ENCODE results near the gene SLC38A11.
"Not testable (repeated sequence)": the region's sequence is repeated elsewhere in the genome, so short reads cannot be mapped to it uniquely, and the experiment has no call there.

SLC38A11 gene

GRCh38 chr2:164875334-164876205, 79.8 kb downstream of the SLC38A11 start:
- no peak for DNase-seq

- no peak for DNase-seq
Measured at GRCh38 chr2:164873210-164873908, 82.0 kb downstream of the SLC38A11 start.

DNA sequence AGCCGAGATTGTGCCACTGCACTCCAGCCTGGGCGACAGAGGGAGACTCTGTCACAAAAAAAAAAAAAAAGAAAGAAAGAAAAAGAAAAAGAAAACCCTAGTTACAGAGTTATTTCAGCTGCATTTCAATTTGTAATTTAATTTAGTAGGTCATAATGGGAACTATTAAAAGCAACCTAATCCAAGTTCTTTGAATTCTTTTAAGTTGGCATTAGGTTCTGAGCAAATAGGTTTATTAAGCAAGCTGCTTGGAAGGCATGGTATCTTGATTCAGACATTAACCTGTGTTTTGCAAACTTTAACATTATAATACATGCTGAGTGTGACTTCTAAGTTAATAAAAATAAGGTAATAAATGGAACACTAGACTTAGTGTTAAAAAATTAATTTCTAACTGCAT, 83.9 kb downstream of the SLC38A11 start:
- no peak for DNase-seq

DNA sequence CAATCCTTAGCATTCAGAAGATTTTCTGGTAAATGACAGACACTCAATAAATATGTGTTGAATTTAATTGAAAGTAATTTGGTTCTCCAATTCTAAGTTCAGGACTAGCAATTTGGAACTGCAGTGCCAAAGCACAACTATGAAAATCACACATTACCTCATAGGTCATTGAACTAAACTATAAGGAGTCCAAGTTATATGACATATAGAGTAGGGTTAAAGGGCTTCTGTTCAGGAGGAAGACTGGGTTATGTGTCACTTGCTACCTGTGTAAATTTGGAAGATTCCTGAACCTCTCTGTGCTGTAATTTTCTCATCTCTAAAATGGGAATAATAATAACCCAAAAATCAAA, 85.9 kb downstream of the SLC38A11 start:
- DNase-seq = no peak

GRCh38 chr2:164868563-164869419, 86.5 kb downstream of the SLC38A11 start:
- DNase-seq = no peak

DNA sequence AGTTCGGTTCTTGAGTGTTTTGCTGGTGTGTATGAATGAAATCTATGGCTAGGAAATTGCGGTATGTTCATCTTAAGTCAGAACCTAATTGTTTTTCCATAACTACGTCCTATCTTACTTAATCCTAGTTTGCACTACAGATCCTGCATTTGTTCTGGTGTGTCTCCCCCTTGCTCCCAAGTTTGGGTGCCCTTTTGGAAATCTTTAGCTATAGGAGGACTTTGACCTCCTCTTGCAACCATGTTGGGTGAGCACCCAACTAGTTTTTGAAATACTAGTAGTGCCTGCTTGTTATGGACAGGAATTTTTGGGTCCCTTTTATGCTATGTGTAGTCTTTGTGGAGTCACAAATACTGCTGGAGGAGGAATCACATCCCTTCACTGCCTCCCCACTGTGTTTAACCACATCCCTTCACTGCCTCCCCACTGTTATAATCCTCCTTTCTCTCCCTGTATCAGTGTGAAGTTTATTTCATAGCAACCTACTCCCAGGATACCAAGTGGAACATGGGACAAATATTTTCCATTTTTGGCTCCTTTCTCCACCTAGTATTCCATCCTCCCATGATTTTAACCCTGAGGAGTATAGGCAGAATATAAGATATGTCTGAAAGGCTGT, 87.4 kb downstream of the SLC38A11 start:
- DNase-seq = no peak

- DNase-seq = not testable (repeated sequence)
Measured at GRCh38 chr2:164866381-164866780, 88.9 kb downstream of the SLC38A11 start.

- DNase-seq = no peak
Measured at GRCh38 chr2:164860694-164861042, 94.7 kb downstream of the SLC38A11 start.

- not testable (repeated sequence) for DNase-seq
Measured at GRCh38 chr2:164859906-164860693, 95.2 kb downstream of the SLC38A11 start.

DNA sequence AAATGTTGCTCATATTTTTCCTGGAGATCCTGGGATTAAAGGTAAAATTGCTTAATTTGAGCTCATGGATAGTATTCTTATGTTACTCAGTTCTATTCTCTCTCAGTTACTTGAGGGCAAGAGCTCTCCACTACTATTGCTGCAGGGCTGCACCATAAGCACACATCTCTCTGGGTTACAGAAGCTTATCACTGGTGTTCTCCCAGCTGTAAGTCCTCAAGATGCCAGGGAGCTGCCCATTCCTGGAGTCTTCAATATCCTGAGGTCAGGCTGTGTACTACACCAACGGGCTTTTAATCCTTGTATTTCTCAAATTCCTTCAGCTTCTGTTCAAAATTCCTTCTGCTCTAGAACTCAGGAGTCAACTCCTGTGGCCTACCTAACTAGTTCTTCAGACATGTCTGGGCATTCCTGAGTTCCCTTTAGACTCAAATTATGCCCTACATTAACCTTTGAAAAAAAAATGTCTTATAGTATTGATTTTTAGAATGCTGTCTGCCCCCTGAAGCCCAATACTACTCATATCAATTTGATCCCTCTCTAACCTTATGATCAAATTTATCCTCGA, 96.0 kb downstream of the SLC38A11 start:
- no peak for DNase-seq

DNA sequence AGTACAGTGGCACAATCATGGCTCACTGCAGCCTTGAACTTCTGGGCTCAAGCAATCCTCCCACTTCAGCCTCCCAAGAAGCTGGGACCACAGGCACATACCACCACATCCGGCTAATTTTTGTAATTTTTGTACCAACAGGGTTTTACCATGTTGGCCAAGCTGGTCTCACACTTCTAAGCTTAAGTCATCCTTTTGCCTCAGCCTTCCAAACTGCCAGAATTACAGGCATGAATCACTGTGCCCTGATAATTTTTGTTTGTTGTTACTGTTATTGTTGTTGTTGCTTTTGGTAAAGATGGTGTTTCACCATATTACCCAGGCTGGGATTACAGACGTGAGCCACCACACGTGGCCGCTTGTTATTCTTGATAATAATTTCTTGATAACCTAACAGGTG, 103.2 kb downstream of the SLC38A11 start:
- no peak for DNase-seq

- no peak for DNase-seq
Measured at GRCh38 chr2:164850235-164850634, 105.1 kb downstream of the SLC38A11 start.

DNA sequence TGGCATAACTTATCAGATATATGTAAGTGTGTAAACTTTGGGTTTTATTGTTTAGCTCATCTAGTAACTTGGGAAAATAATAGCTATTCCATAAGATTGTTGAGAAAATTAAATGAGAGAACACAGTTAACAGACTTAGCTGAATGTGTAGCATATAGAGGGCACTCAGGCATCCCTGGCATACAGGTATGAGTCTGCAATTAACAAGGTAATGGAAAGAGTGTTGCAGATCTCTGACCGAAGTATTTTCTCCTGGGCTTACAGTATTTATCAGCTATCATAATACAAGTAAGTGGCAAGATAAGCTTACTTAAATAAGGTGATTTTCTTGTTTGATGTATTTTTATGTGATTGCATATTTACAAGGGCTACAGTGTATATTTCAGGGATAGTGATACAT, 105.8 kb downstream of the SLC38A11 start:
- no peak for DNase-seq

- no peak for DNase-seq
Measured at GRCh38 chr2:164847981-164848741, 107.2 kb downstream of the SLC38A11 start.

DNA sequence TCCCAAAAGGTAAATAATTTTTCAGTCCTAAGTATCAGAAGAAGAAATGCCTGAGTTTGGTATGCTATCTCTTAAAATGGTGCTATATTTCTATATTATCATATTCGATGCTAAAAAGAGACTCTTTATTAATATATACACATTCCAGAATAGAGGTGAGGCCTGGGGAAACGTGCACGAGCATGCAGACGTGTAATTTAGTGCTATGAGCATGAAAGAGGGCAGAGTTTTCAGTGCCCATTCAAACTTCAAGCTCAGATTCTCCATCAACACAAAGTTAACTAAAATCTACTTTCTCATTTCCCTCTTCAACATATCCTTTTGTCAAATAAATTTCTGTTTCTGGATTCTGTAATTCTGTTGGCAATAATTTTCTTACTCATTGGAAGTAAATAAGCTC, 108.0 kb downstream of the SLC38A11 start:
- DNase-seq = no peak

DNA sequence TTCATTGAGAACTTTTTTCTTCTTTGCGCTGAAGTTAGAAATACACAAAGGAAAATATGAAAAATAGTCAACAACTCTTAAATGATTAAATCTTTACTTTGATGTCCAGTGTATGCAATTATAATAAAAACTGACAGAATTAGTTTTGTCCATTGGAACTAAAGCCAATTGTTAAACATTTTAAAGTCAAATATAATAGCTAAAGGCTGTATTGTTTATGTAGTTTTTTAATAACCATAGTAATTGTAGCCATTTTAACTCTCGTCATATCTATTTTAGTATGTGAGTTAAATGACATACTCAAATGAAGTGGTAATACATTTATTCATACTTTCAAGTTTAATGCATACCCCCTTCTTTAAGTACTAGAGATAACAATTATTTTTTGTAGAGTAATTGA, 109.0 kb downstream of the SLC38A11 start:
- DNase-seq = no peak
